K562 (cell line): ENCODE results near the gene CHERP. TPM values are rescaled to one million over a fixed set of nuclear protein-coding genes. Genes with fewer than 3 reads are reported as not detected.

Source experiments
- CBX3 ChIP-seq, 2 experiments: IDR thresholded peaks; 1 replicate in 1 of 2; 2 replicates in 1 of 2; pipeline ENCODE4 v1.6.1; 2012; ENCODE audit warnings: inconsistent platforms in 2 of 2, low read length in 2 of 2, borderline replicate concordance in 1 of 2, control low read depth in 1 of 2
- CREM ChIP-seq: IDR thresholded peaks from 2 replicates; pipeline ENCODE4 v1.6.1; 2014; ENCODE audit warnings: antibody characterized with exemption, low read depth
- EP300 ChIP-seq: IDR thresholded peaks from 2 replicates; pipeline ENCODE4 v1.6.1; 2012; ENCODE audit warnings: low read length, improper control_type of control experiment
- GABPB2 ChIP-seq: fragments of 250-450 bp; sonication (Bioruptor Pico); conservative IDR thresholded peaks from 2 replicates; pipeline ENCODE4 v1.5.1; 2021; ENCODE audit warnings: mild to moderate bottlenecking
- HNRNPUL1 ChIP-seq: fragments of 200-400 bp; formaldehyde crosslinking; IDR thresholded peaks from 2 replicates; pipeline ENCODE4 v1.6.1; 2017; ENCODE audit warnings: low read length
- JUND ChIP-seq, 2 experiments: IDR thresholded peaks; 2 replicates in 1 of 2; 3 replicates in 1 of 2; pipeline ENCODE4 v1.6.1; 2011; ENCODE audit warnings: borderline replicate concordance in 2 of 2, low read depth in 2 of 2, low read length in 2 of 2, improper control_type of control experiment in 1 of 2, missing biosample characterization in 1 of 2, missing genetic modification characterization in 1 of 2, missing genetic modification reagents in 1 of 2
- MYC ChIP-seq, 2 experiments: fragments of 250-450 bp in 1 of 2; sonication (Bioruptor Pico) in 1 of 2; IDR thresholded peaks; 2 replicates each; pipeline versions ENCODE4 v1.5.1 to v1.6.1; 2012 to 2021; ENCODE audit warnings: low read depth in 2 of 2, borderline replicate concordance in 1 of 2, improper control_type of control experiment in 1 of 2, low read length in 1 of 2, mild to moderate bottlenecking in 1 of 2, moderate library complexity in 1 of 2
- NFE2 ChIP-seq: IDR thresholded peaks from 2 replicates; pipeline ENCODE4 v1.6.1; 2014; ENCODE audit warnings: antibody characterized with exemption, low read depth
- NR2C2 ChIP-seq, 2 experiments: fragments of 200-800 bp in 1 of 2; sonication (Bioruptor generic) in 1 of 2; sonication (generic) in 1 of 2; formaldehyde crosslinking in 1 of 2; IDR thresholded peaks; 2 replicates each; pipeline versions ENCODE4 v1.6.1 to v1.8.0; 2016 to 2022; ENCODE audit warnings: mild to moderate bottlenecking in 1 of 2, missing compliant biosample characterization in 1 of 2, missing genetic modification characterization in 1 of 2, missing genetic modification reagents in 1 of 2
- SNIP1 ChIP-seq: fragments of 450-650 bp; IDR thresholded peaks from 2 replicates; pipeline ENCODE4 v1.7.1; 2017; ENCODE audit warnings: low read depth, mild to moderate bottlenecking
- SP1 ChIP-seq: sonication (generic); formaldehyde crosslinking; IDR thresholded peaks from 2 replicates; pipeline ENCODE4 v1.8.1; 2022; ENCODE audit warnings: mild to moderate bottlenecking, missing genetic modification reagents
- ZNF12 ChIP-seq: sonication (generic); formaldehyde crosslinking; IDR thresholded peaks from 2 replicates; pipeline ENCODE4 v1.4.0; 2020; ENCODE audit warnings: mild to moderate bottlenecking, missing genetic modification reagents
- polyA plus RNA-seq, 8 experiments: library from polyadenylated mRNA; depleted of rRNA in 4 of 8; stranded (reverse) in 5 of 8; unstranded in 3 of 8; fragments of >200 nt; fragmentation: Nextera tagmentation in 2 of 8; fragmentation: Illumina TruSeq in 1 of 8; extraction: Ambion mirVana in 2 of 8; extraction: Trizol in 1 of 8; gene quantifications; 2 replicates each; pipeline versions ENCODE4 v1.2.1 to v1.2.3, GENCODE V29; 2011 to 2014; ENCODE audit warnings: inconsistent platforms in 1 of 8, missing spikeins in 1 of 8
- total RNA-seq, 7 experiments: library from RNA; depleted of rRNA in 6 of 7; stranded (reverse); fragments of >200 nt in 6 of 7; fragmentation: Illumina TruSeq in 2 of 7; extraction: Trizol in 2 of 7; gene quantifications; 2 replicates each; pipeline versions ENCODE4 v1.2.1 to v1.2.3, GENCODE V29; 2011 to 2021; ENCODE audit warnings: low replicate concordance in 1 of 7
- TF ChIP-seq, protein P1 (sequence below): fragments of 450-650 bp; conservative IDR thresholded peaks from 2 replicates; pipeline ENCODE4 v1.6.1; 2016; ENCODE audit warnings: missing genetic modification characterization, low read depth, mild to moderate bottlenecking, missing compliant biosample characterization, moderate library complexity
- TF ChIP-seq, protein P2 (sequence below): fragments of 200-800 bp; sonication (Bioruptor generic); IDR thresholded peaks from 2 replicates; pipeline ENCODE4 v1.6.1; 2017; ENCODE audit warnings: missing genetic modification characterization, missing compliant biosample characterization
- TF ChIP-seq, protein P3 (sequence below), 2 experiments: fragments of 200-800 bp in 1 of 2; sonication (Bioruptor generic) in 1 of 2; sonication (generic) in 1 of 2; formaldehyde crosslinking in 1 of 2; IDR thresholded peaks in 1 of 2; conservative IDR thresholded peaks in 1 of 2; 2 replicates each; pipeline versions ENCODE4 v1.5.0 to v1.6.1; 2016 to 2020; ENCODE audit warnings: missing compliant biosample characterization in 1 of 2, missing genetic modification characterization in 1 of 2, missing genetic modification reagents in 1 of 2
- TF ChIP-seq, protein P4 (sequence below): sonication (generic); formaldehyde crosslinking; IDR thresholded peaks from 2 replicates; pipeline ENCODE4 v1.8.0; 2022; ENCODE audit warnings: missing genetic modification reagents, mild to moderate bottlenecking, borderline replicate concordance

Gene CHERP
- total and polyA plus RNA-seq, 9 of the 15 experiments (the other 6 are each of a cell fraction or from before 2014, with no cell fraction given): 0.60 to 85.1 (median 7.8) TPM

DNA sequence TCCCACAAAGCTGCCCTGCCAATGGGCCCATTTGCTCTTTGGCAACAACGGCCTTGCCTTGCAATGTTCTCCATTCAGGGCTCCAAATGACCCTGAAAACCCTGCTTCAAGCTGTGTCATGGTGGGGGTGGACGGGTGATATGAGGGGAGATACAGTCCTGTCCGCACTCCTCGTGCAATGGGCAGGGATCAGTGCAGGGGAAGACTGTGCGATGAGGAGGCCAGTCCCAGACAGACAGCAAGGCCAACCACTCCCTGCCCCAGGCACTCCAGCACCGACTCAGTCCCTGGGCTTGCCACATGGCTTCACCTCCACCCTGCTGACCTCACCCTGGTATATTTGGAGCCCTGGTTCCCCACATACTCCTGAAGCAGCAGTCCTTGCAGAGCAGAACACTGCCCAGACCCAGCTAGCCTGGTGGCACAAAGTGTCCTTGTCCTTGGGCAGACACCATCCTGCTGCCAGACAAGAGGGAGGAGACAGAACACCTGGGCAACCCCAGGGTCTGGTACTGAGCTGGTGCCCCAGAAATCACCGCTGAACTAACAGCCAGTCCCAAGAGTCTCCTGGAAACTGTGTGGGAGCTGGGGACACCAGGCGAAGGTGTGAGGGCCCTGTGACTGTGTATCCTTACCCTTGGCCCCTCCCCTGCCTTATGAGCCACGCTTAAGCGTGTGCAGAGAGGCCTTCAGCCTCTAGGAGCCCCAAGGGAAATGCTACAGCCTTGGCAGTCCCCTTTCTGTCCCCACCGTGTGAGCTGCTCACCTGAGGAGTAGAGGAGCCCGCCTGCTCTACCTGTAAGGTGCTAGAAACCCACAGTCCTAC, 39.1 kb upstream of the CHERP start (continued):
- TF ChIP-seq JUND (IDR thresholded peaks at IDR 0.05; ENCODE audit: borderline replicate concordance, low read depth, low read length) (0 out of 2 replicates have a peak, but pooled peaks have one; percentile 39), JUND (tag; IDR thresholded peaks at IDR 0.05; ENCODE audit: borderline replicate concordance, low read depth, low read length) (0 out of 3 replicates have a peak, but pooled peaks have one; percentile 19), CBX3 (IDR thresholded peaks at IDR 0.05; ENCODE audit: borderline replicate concordance in 1 of 2, low read length in 2 of 2) (peak in 1 of 2 experiments; percentile 23; a peak in 1 of 3 replicates), SNIP1 (no peak), NR2C2 (CRISPR knock-in tag; IDR thresholded peaks at IDR 0.05) (no peak), NR2C2 (tag; IDR thresholded peaks at IDR 0.05) (peak; percentile 62), NFE2 (peak; percentile 92), EP300 (0 out of 2 replicates have a peak, but pooled peaks have one; percentile 33), HNRNPUL1 (no peak), CREM (peak; percentile 44), MYC (IDR thresholded peaks at IDR 0.05; ENCODE audit: low read depth, low read length) (peak; percentile 65; the same call in 1 of the 2 replicates), MYC (CRISPR knock-in tag; IDR thresholded peaks at IDR 0.05; ENCODE audit: borderline replicate concordance, low read depth) (no peak), ZNF12 (CRISPR knock-in tag) (peak; percentile 73; the same call in 1 of the 2 replicates), GABPB2 (CRISPR knock-in tag) (no peak), SP1 (CRISPR knock-in tag) (no peak)
- TF ChIP-seq, protein P1, sequence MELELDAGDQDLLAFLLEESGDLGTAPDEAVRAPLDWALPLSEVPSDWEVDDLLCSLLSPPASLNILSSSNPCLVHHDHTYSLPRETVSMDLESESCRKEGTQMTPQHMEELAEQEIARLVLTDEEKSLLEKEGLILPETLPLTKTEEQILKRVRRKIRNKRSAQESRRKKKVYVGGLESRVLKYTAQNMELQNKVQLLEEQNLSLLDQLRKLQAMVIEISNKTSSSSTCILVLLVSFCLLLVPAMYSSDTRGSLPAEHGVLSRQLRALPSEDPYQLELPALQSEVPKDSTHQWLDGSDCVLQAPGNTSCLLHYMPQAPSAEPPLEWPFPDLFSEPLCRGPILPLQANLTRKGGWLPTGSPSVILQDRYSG (tag): 0 out of 2 replicates have a peak, but pooled peaks have one; percentile 14
- TF ChIP-seq, protein P2, sequence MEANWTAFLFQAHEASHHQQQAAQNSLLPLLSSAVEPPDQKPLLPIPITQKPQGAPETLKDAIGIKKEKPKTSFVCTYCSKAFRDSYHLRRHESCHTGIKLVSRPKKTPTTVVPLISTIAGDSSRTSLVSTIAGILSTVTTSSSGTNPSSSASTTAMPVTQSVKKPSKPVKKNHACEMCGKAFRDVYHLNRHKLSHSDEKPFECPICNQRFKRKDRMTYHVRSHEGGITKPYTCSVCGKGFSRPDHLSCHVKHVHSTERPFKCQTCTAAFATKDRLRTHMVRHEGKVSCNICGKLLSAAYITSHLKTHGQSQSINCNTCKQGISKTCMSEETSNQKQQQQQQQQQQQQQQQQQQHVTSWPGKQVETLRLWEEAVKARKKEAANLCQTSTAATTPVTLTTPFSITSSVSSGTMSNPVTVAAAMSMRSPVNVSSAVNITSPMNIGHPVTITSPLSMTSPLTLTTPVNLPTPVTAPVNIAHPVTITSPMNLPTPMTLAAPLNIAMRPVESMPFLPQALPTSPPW (CRISPR knock-in tag): peak; percentile 95
- TF ChIP-seq, protein P3, sequence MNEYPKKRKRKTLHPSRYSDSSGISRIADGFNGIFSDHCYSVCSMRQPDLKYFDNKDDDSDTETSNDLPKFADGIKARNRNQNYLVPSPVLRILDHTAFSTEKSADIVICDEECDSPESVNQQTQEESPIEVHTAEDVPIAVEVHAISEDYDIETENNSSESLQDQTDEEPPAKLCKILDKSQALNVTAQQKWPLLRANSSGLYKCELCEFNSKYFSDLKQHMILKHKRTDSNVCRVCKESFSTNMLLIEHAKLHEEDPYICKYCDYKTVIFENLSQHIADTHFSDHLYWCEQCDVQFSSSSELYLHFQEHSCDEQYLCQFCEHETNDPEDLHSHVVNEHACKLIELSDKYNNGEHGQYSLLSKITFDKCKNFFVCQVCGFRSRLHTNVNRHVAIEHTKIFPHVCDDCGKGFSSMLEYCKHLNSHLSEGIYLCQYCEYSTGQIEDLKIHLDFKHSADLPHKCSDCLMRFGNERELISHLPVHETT (CRISPR knock-in tag; conservative IDR thresholded peaks at IDR 0.05 in 1 of 2, IDR thresholded peaks at IDR 0.05 in 1 of 2): peak in 1 of 2 experiments; percentile 52; a peak in 1 of 4 replicates
- TF ChIP-seq, protein P4, sequence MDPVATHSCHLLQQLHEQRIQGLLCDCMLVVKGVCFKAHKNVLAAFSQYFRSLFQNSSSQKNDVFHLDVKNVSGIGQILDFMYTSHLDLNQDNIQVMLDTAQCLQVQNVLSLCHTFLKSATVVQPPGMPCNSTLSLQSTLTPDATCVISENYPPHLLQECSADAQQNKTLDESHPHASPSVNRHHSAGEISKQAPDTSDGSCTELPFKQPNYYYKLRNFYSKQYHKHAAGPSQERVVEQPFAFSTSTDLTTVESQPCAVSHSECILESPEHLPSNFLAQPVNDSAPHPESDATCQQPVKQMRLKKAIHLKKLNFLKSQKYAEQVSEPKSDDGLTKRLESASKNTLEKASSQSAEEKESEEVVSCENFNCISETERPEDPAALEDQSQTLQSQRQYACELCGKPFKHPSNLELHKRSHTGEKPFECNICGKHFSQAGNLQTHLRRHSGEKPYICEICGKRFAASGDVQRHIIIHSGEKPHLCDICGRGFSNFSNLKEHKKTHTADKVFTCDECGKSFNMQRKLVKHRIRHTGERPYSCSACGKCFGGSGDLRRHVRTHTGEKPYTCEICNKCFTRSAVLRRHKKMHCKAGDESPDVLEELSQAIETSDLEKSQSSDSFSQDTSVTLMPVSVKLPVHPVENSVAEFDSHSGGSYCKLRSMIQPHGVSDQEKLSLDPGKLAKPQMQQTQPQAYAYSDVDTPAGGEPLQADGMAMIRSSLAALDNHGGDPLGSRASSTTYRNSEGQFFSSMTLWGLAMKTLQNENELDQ (CRISPR knock-in tag): no peak
